H1 (cell line): ENCODE results near the gene PROP1. TPM values are rescaled to one million over a fixed set of nuclear protein-coding genes. Genes with fewer than 3 reads are reported as not detected.
"Not testable (repeated sequence)": the region's sequence is repeated elsewhere in the genome, so short reads cannot be mapped to it uniquely, and the experiment has no call there.

Experiments
- CTCF ChIA-PET: fragments of 300-600 bp; sonication (Branson Sonifier 250); formaldehyde crosslinking; loops from one replicate; lab custom pipeline; 2021; ENCODE audit not compliant: partially characterized antibody; lab: Charles Lee
- POLR2A ChIA-PET: fragments of 300-600 bp; sonication (Branson Sonifier 250); formaldehyde crosslinking; loops from one replicate; lab custom pipeline; 2021; ENCODE audit warnings: inconsistent platforms; ENCODE audit not compliant: partially characterized antibody; lab: Charles Lee
- DNase-seq, 2 experiments: peaks; one replicate each; pipeline versions ENCODE4 v3.0.0 to v3.0.0-alpha.2; 2010 to 2022; ENCODE audit warnings: low spot score in 2 of 2, low read depth in 1 of 2, mixed read lengths in 1 of 2
- FAIRE-seq: peaks from 2 replicates; lab custom pipeline; 2011; peaks lifted over from hg19 to GRCh38; lab: Jason Lieb, UNC
- H2AFZ ChIP-seq: 2 replicates; pipeline ENCODE4 v1.8.1; 2012; ENCODE audit warnings: low read length, inconsistent platforms
- H2AK5ac ChIP-seq: 2 replicates; pipeline ENCODE4 v1.6.1; 2013; ENCODE audit warnings: low read depth, low read length
- H2BK120ac ChIP-seq: replicated peaks from 2 replicates; pipeline ENCODE3; 2013; ENCODE audit warnings: low read depth, low read length, inconsistent platforms
- H2BK12ac ChIP-seq: 2 replicates; pipeline ENCODE4 v1.6.1; 2013; ENCODE audit warnings: low read depth, low read length
- H2BK15ac ChIP-seq: 2 replicates; pipeline ENCODE4 v1.6.1; 2013; ENCODE audit warnings: low read length
- H2BK20ac ChIP-seq: 2 replicates; pipeline ENCODE4 v1.6.1; 2013; ENCODE audit warnings: low read length
- H2BK5ac ChIP-seq: 2 replicates; pipeline ENCODE4 v1.6.1; 2013; ENCODE audit warnings: low read depth, low read length
- H3K14ac ChIP-seq: 2 replicates; pipeline ENCODE4 v1.6.1; 2013; ENCODE audit warnings: inconsistent platforms; ENCODE audit not compliant: insufficient read length
- H3K18ac ChIP-seq: 2 replicates; pipeline ENCODE4 v1.6.1; 2013; ENCODE audit warnings: low read length; ENCODE audit errors: extremely low read depth
- H3K23ac ChIP-seq: 2 replicates; pipeline ENCODE4 v1.6.1; 2013; ENCODE audit warnings: inconsistent platforms; ENCODE audit not compliant: insufficient read length
- H3K23me2 ChIP-seq: 2 replicates; pipeline ENCODE4 v1.6.1; 2013; ENCODE audit warnings: low read depth, low read length
- H3K27ac ChIP-seq: 2 replicates; pipeline ENCODE4 v1.6.1; 2011; ENCODE audit warnings: low read depth, low read length, inconsistent platforms
- H3K27me3 ChIP-seq, 4 experiments: replicated peaks in 1 of 4; 1 replicate in 1 of 4; 2 replicates in 3 of 4; pipeline versions ENCODE4 v1.6.1 to v1.8.1; 2011 to 2013; ENCODE audit warnings: low read length in 3 of 4, mild to moderate bottlenecking in 3 of 4, inconsistent platforms in 2 of 4, mixed read lengths in 2 of 4, moderate library complexity in 1 of 4; ENCODE audit not compliant: control insufficient read depth in 3 of 4, insufficient read depth in 3 of 4; ENCODE audit errors: extremely low read depth in 1 of 4
- H3K36me3 ChIP-seq, 4 experiments: 2 replicates each; pipeline versions ENCODE4 v1.6.1 to v1.8.1; 2011 to 2013; ENCODE audit warnings: mild to moderate bottlenecking in 4 of 4, low read length in 3 of 4, moderate library complexity in 2 of 4, control low read depth in 1 of 4, inconsistent platforms in 1 of 4; ENCODE audit not compliant: insufficient read depth in 4 of 4, control insufficient read depth in 2 of 4
- H3K4ac ChIP-seq: replicated peaks from 2 replicates; pipeline ENCODE3; 2013; ENCODE audit warnings: low read length, low read depth, mixed read lengths, inconsistent platforms; ENCODE audit not compliant: insufficient read length
- H3K4me1 ChIP-seq, 4 experiments: replicated peaks in 1 of 4; 1 replicate in 1 of 4; 2 replicates in 3 of 4; pipeline versions ENCODE4 v1.6.1 to v1.8.1; 2011 to 2013; ENCODE audit warnings: low read length in 3 of 4, inconsistent platforms in 2 of 4, mixed read lengths in 1 of 4; ENCODE audit not compliant: insufficient read depth in 4 of 4, control insufficient read depth in 3 of 4
- H3K4me2 ChIP-seq, 2 experiments: 2 replicates each; pipeline versions ENCODE4 v1.6.1 to v1.8.1; 2011 to 2013; ENCODE audit warnings: low read depth in 2 of 2, low read length in 2 of 2, control low read depth in 1 of 2, inconsistent platforms in 1 of 2, mild to moderate bottlenecking in 1 of 2; ENCODE audit not compliant: insufficient read depth in 1 of 2
- H3K4me3 ChIP-seq, 4 experiments: fragments of 200-600, 300-600 bp in 1 of 4; sonication (generic), shearing (Covaris generic), sonication (Bioruptor Twin) in 1 of 4; 2 replicates each; pipeline versions ENCODE4 v1.5.1 to v1.8.1; 2011 to 2016; ENCODE audit warnings: low read length in 4 of 4, low read depth in 3 of 4, control low read depth in 2 of 4, inconsistent platforms in 2 of 4, mild to moderate bottlenecking in 2 of 4, mixed read lengths in 1 of 4, moderate library complexity in 1 of 4; ENCODE audit not compliant: insufficient read depth in 2 of 4; ENCODE audit errors: extremely low read depth in 1 of 4
- H3K56ac ChIP-seq: replicated peaks from 2 replicates; pipeline ENCODE3; 2013; ENCODE audit warnings: low read depth, mild to moderate bottlenecking, mixed read lengths, low read length, inconsistent platforms; ENCODE audit not compliant: insufficient read length
- H3K79me1 ChIP-seq: 2 replicates; pipeline ENCODE4 v1.6.1; 2013; ENCODE audit warnings: low read depth, low read length, control low read depth
- H3K79me2 ChIP-seq, 2 experiments: 2 replicates each; pipeline versions ENCODE4 v1.6.1 to v1.8.1; 2012 to 2013; ENCODE audit warnings: low read length in 2 of 2, mild to moderate bottlenecking in 2 of 2, inconsistent platforms in 1 of 2; ENCODE audit not compliant: insufficient read depth in 2 of 2, control insufficient read depth in 1 of 2
- H3K9ac ChIP-seq, 4 experiments: replicated peaks in 1 of 4; 1 replicate in 1 of 4; 2 replicates in 3 of 4; pipeline versions ENCODE4 v1.6.1 to v1.8.1; 2011 to 2013; ENCODE audit warnings: low read depth in 3 of 4, low read length in 3 of 4, control low read depth in 2 of 4, mild to moderate bottlenecking in 2 of 4, moderate library complexity in 2 of 4, inconsistent platforms in 1 of 4; ENCODE audit errors: extremely low read depth in 1 of 4
- H3K9me3 ChIP-seq, 2 experiments: 2 replicates each; pipeline versions ENCODE4 v1.6.1 to v1.8.1; 2012 to 2013; ENCODE audit warnings: mild to moderate bottlenecking in 2 of 2, moderate library complexity in 2 of 2, control low read depth in 1 of 2, inconsistent platforms in 1 of 2, low read depth in 1 of 2, low read length in 1 of 2, mixed read lengths in 1 of 2; ENCODE audit not compliant: insufficient read depth in 2 of 2
- H4K20me1 ChIP-seq, 2 experiments: replicated peaks in 1 of 2; 2 replicates each; pipeline versions ENCODE3 to v1.8.1; 2011 to 2013; ENCODE audit warnings: inconsistent platforms in 2 of 2, low read length in 2 of 2, mild to moderate bottlenecking in 1 of 2; ENCODE audit not compliant: insufficient read depth in 2 of 2, control insufficient read depth in 1 of 2
- H4K5ac ChIP-seq: 2 replicates; pipeline ENCODE4 v1.6.1; 2013; ENCODE audit warnings: low read length, low read depth, mixed read lengths, inconsistent platforms; ENCODE audit not compliant: insufficient read length
- H4K8ac ChIP-seq: 2 replicates; pipeline ENCODE4 v1.8.0; 2013; ENCODE audit warnings: mild to moderate bottlenecking, moderate library complexity, low read length, inconsistent platforms; ENCODE audit not compliant: insufficient read depth; ENCODE audit errors: extremely low read depth
- H4K91ac ChIP-seq: replicated peaks from 2 replicates; pipeline ENCODE3; 2013; ENCODE audit warnings: low read length, mixed read lengths, inconsistent platforms; ENCODE audit not compliant: insufficient read length
- WGBS, 2 experiments: shearing (Covaris generic) in 1 of 2; methylation state at CpG; one replicate each; pipeline versions ENCODE4 v1.1.6 to v1.1.7; 2013 to 2015; ENCODE audit warnings: low lambda C conversion rate in 2 of 2, mixed read lengths in 2 of 2, inconsistent platforms in 1 of 2, low coverage in 1 of 2, missing lambda C conversion rate in 1 of 2; ENCODE audit not compliant: insufficient replicate concordance in 2 of 2, insufficient coverage in 1 of 2, insufficient read length in 1 of 2; ENCODE audit errors: extremely low coverage in 1 of 2, missing lambda C conversion rate in 1 of 2; 5-methylcytosine and 5-hydroxymethylcytosine counted together
- polyA plus RNA-seq, 7 experiments: library from polyadenylated mRNA; depleted of rRNA in 3 of 7; stranded (reverse) in 5 of 7; unstranded in 2 of 7; fragments of >200 nt in 5 of 7; fragments of 200-250 nt in 2 of 7; gene quantifications; 1 replicate in 5 of 7; 2 replicates in 1 of 7; 4 replicates in 1 of 7; pipeline versions ENCODE4 v1.2.1 to v1.2.3, GENCODE V29; 2011 to 2013; ENCODE audit warnings: missing spikeins in 2 of 7, mixed read lengths in 2 of 7
- total RNA-seq: library from RNA; stranded (reverse); fragmentation: NEBNext Ultra II Directional; extraction: Animal tissue kit (Norgen Biotek cat#: 25700); gene quantifications from 2 replicates; pipeline ENCODE4 v1.2.1, GENCODE V29; 2021

Gene PROP1
- total and polyA plus RNA-seq, 2 of the 8 experiments (the other 6 are each of a cell fraction or from before 2014, with no cell fraction given) = not detected

DNA sequence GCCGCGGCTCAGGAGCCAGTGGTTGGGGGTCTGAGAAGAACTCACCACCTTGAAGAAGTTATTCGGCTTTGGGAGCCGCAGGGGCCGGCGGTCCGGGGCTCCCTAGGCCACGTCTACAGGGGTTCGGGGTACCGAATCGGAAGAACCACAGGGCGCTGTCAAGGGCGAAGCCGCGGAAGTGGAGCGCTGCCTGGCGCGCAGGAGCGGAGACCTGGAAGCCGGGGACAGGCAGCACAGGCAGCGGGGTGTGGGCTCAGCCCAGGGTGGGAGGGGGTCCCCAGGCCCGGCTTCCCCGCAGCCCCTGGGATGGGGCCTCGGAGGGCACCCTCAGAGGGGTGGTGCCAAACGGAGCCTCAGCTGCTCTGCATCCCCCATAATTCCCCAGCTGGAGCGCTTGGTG lies 11.2 kb upstream of the PROP1 start:
- H2AK5ac ChIP-seq, H4K20me1 ChIP-seq, H3K56ac ChIP-seq, H3K79me2 ChIP-seq, H4K8ac ChIP-seq, H3K27me3 ChIP-seq, H3K4me1 ChIP-seq, H3K23me2 ChIP-seq, H4K5ac ChIP-seq, H2AFZ ChIP-seq, H3K4me2 ChIP-seq, H3K9ac ChIP-seq, H3K14ac ChIP-seq, H2BK120ac ChIP-seq, FAIRE-seq, CTCF ChIA-PET, H2BK12ac ChIP-seq, H2BK15ac ChIP-seq, H2BK20ac ChIP-seq, H3K4ac ChIP-seq, H3K23ac ChIP-seq, H3K79me1 ChIP-seq, H3K18ac ChIP-seq, H4K91ac ChIP-seq, H3K4me3 ChIP-seq, DNase-seq, H3K27ac ChIP-seq, H2BK5ac ChIP-seq, POLR2A ChIA-PET, H3K36me3 ChIP-seq: not testable (repeated sequence)
- WGBS, 2 experiments = no CpG with 5 or more reads among the region's 26 CpGs
- peaks cover 0 to 13% of the 10 kb centered on the region in 2 experiments; a peak in 1 of 4 replicates for H3K9me3 ChIP-seq

DNA sequence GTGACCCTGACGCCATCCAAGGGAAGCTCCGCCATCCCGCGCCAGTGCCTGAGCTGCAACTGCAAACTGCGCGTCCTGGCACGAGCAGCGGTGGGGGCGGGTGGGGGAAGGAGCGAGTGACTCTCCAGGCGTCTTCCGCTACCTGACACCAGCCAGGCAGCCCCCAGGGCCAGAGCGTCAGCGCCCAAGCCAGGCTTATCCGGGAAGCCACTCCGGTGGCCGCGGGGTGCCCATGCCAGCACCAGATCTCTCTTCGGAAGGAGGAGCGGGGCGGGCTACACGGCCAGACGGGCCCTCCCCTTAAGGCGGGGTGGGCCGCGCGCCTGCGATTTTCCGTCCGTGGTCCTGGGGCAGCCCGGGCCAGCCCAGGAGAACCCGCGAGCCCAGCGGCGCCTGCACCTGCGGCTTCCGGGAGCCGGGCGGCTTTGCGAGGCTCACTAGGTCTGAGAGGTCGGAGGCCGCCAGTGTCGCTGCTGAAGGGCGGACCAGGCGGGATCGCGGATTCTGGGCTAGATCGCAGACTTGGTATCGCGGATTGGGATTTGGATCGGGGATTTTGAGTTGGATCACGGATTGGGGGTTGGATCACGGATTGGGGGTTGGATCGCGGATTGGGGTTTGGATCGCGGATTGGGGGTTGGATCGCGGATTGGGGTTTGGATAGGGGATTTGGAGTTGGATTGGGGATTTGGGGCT lies 10.6 kb upstream of the PROP1 start:
- 96% methylated on average over 4 of the region's 59 CpGs; no CpG with 5 or more reads in 1 of the 2 experiments for WGBS, 2 experiments
- H2BK120ac ChIP-seq, H3K23me2 ChIP-seq: not testable (repeated sequence)

More for the DNA sequence above, 10.6 kb upstream of the PROP1 start:
- H3K56ac ChIP-seq, H3K27ac ChIP-seq, H3K18ac ChIP-seq, H4K91ac ChIP-seq, DNase-seq, H2BK12ac ChIP-seq, H2AFZ ChIP-seq, H3K27me3 ChIP-seq, CTCF ChIA-PET, H4K8ac ChIP-seq, H3K4me1 ChIP-seq, H2BK15ac ChIP-seq, H3K4ac ChIP-seq, H3K79me1 ChIP-seq, H3K4me2 ChIP-seq, FAIRE-seq, H3K36me3 ChIP-seq, H3K4me3 ChIP-seq, H3K9ac ChIP-seq, POLR2A ChIA-PET, H3K23ac ChIP-seq, H3K79me2 ChIP-seq, H2BK5ac ChIP-seq, H2AK5ac ChIP-seq, H4K5ac ChIP-seq, H3K14ac ChIP-seq, H2BK20ac ChIP-seq, H4K20me1 ChIP-seq: not testable (repeated sequence)
- peaks cover 0 to 13% of the 10 kb centered on the region in 2 experiments; a peak in 1 of 4 replicates for H3K9me3 ChIP-seq
